K562 (cell line): ENCODE measurements around the gene FOXD2. TPM values are rescaled to one million over a fixed set of nuclear protein-coding genes. Genes with fewer than 3 reads are reported as not detected.

Experiments used
- CREM ChIP-seq: IDR thresholded peaks from 2 replicates; pipeline ENCODE4 v1.6.1; 2014; ENCODE audit warnings: antibody characterized with exemption, low read depth
- E2F6 ChIP-seq, 2 experiments: IDR thresholded peaks; 2 replicates each; pipeline ENCODE4 v1.6.1; 2011; ENCODE audit warnings: borderline replicate concordance in 1 of 2, control low read depth in 1 of 2, low read depth in 1 of 2, low read length in 1 of 2, mild to moderate bottlenecking in 1 of 2, mixed read lengths in 1 of 2, moderate library complexity in 1 of 2; ENCODE audit not compliant: insufficient read depth in 1 of 2, insufficient read length in 1 of 2, poor library complexity in 1 of 2, severe bottlenecking in 1 of 2; ENCODE audit errors: extremely low read depth in 1 of 2
- ETV1 ChIP-seq: fragments of 450-650 bp; conservative IDR thresholded peaks from 2 replicates; pipeline ENCODE4 v1.6.1; 2016; ENCODE audit warnings: missing genetic modification characterization, control low read depth, low read depth, missing compliant biosample characterization
- FUS ChIP-seq: fragments of 200-400 bp; formaldehyde crosslinking; optimal IDR thresholded peaks from 2 replicates; pipeline ENCODE3; 2017; ENCODE audit warnings: low read depth, low read length
- RAD51 ChIP-seq: fragments of 450-650 bp; IDR thresholded peaks from 2 replicates; pipeline ENCODE4 v1.7.1; 2016; ENCODE audit warnings: low read depth, mild to moderate bottlenecking, borderline replicate concordance
- SMARCE1 ChIP-seq: fragments of 450-650 bp; IDR thresholded peaks from 2 replicates; pipeline ENCODE4 v1.7.1; 2016; ENCODE audit warnings: mild to moderate bottlenecking
- SMC3 ChIP-seq: conservative IDR thresholded peaks from 2 replicates; pipeline ENCODE4 v1.6.1; 2011; ENCODE audit warnings: low read depth, low read length, improper control_type of control experiment; ENCODE audit not compliant: insufficient read depth
- ZNF280A ChIP-seq: fragments of 450-650 bp; IDR thresholded peaks from 2 replicates; pipeline ENCODE4 v1.6.1; 2018; ENCODE audit warnings: mild to moderate bottlenecking, low read depth; ENCODE audit not compliant: partially characterized antibody
- polyA plus RNA-seq, 8 experiments: library from polyadenylated mRNA; depleted of rRNA in 4 of 8; stranded (reverse) in 5 of 8; unstranded in 3 of 8; fragments of >200 nt; fragmentation: Nextera tagmentation in 2 of 8; fragmentation: Illumina TruSeq in 1 of 8; extraction: Ambion mirVana in 2 of 8; extraction: Trizol in 1 of 8; gene quantifications; 2 replicates each; pipeline versions ENCODE4 v1.2.1 to v1.2.3, GENCODE V29; 2011 to 2014; ENCODE audit warnings: inconsistent platforms in 1 of 8, missing spikeins in 1 of 8
- total RNA-seq, 7 experiments: library from RNA; depleted of rRNA in 6 of 7; stranded (reverse); fragments of >200 nt in 6 of 7; fragmentation: Illumina TruSeq in 2 of 7; extraction: Trizol in 2 of 7; gene quantifications; 2 replicates each; pipeline versions ENCODE4 v1.2.1 to v1.2.3, GENCODE V29; 2011 to 2021; ENCODE audit warnings: low replicate concordance in 1 of 7
- TF ChIP-seq, protein P1 (sequence below): fragments of 450-650 bp; formaldehyde crosslinking; IDR thresholded peaks from 2 replicates; pipeline ENCODE4 v1.4.0; 2022; ENCODE audit warnings: mild to moderate bottlenecking, moderate library complexity
- TF ChIP-seq, protein P2 (sequence below): sonication (generic); formaldehyde crosslinking; IDR thresholded peaks from 2 replicates; pipeline ENCODE4 v1.8.0; 2023; ENCODE audit warnings: mild to moderate bottlenecking, missing genetic modification reagents

FOXD2 gene
- total and polyA plus RNA-seq, 9 of the 15 experiments (the other 6 are each of a cell fraction or from before 2014, with no cell fraction given), result 0.06 to 1.2 (median 0.22) TPM

- TF ChIP-seq ZNF280A, result no peak
- TF ChIP-seq, protein P1, sequence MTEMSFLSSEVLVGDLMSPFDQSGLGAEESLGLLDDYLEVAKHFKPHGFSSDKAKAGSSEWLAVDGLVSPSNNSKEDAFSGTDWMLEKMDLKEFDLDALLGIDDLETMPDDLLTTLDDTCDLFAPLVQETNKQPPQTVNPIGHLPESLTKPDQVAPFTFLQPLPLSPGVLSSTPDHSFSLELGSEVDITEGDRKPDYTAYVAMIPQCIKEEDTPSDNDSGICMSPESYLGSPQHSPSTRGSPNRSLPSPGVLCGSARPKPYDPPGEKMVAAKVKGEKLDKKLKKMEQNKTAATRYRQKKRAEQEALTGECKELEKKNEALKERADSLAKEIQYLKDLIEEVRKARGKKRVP (CRISPR knock-in tag), result no peak
- peak; percentile 80 for TF ChIP-seq SMC3
- TF ChIP-seq E2F6 (IDR thresholded peaks at IDR 0.05; ENCODE audit: borderline replicate concordance in 1 of 2, extremely low read depth in 1 of 2, insufficient read depth in 1 of 2, insufficient read length in 1 of 2, low read depth in 1 of 2, low read length in 1 of 2, poor library complexity in 1 of 2, severe bottlenecking in 1 of 2), result peak in 1 of 2 experiments; percentile 36
- 0 out of 2 replicates have a peak, but pooled peaks have one; percentile 26 for TF ChIP-seq ETV1 (tag)
- no peak for TF ChIP-seq CREM
- peak; percentile 60; the same call in 1 of the 2 replicates for TF ChIP-seq SMARCE1
- TF ChIP-seq RAD51, result no peak
- no peak for TF ChIP-seq FUS
- TF ChIP-seq, protein P2, sequence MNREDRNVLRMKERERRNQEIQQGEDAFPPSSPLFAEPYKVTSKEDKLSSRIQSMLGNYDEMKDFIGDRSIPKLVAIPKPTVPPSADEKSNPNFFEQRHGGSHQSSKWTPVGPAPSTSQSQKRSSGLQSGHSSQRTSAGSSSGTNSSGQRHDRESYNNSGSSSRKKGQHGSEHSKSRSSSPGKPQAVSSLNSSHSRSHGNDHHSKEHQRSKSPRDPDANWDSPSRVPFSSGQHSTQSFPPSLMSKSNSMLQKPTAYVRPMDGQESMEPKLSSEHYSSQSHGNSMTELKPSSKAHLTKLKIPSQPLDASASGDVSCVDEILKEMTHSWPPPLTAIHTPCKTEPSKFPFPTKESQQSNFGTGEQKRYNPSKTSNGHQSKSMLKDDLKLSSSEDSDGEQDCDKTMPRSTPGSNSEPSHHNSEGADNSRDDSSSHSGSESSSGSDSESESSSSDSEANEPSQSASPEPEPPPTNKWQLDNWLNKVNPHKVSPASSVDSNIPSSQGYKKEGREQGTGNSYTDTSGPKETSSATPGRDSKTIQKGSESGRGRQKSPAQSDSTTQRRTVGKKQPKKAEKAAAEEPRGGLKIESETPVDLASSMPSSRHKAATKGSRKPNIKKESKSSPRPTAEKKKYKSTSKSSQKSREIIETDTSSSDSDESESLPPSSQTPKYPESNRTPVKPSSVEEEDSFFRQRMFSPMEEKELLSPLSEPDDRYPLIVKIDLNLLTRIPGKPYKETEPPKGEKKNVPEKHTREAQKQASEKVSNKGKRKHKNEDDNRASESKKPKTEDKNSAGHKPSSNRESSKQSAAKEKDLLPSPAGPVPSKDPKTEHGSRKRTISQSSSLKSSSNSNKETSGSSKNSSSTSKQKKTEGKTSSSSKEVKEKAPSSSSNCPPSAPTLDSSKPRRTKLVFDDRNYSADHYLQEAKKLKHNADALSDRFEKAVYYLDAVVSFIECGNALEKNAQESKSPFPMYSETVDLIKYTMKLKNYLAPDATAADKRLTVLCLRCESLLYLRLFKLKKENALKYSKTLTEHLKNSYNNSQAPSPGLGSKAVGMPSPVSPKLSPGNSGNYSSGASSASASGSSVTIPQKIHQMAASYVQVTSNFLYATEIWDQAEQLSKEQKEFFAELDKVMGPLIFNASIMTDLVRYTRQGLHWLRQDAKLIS (CRISPR knock-in tag), result no peak
Measured at GRCh38 chr1:47432071-47433036, 5.5 kb upstream of the FOXD2 start (continued).
